Trophoblast cell (in vitro differentiated cells and primary cell): ENCODE measurements around the gene DNAH17.
A peak's percentile ranks its signal among the peaks of the same experiment; 100 is the strongest.

Experiments
- DNase-seq, 2 donors: peaks; one replicate each; pipeline ENCODE4 v3.0.0-alpha.2; 2016
- H2AFZ ChIP-seq: 2 replicates; pipeline ENCODE4 v1.6.1; 2013; ENCODE audit warnings: low read length, moderate library complexity, mild to moderate bottlenecking; ENCODE audit not compliant: insufficient read depth, poor library complexity
- H2AK5ac ChIP-seq: 2 replicates; pipeline ENCODE4 v1.6.1; 2013; ENCODE audit warnings: mild to moderate bottlenecking, low read length
- H2BK120ac ChIP-seq: 2 replicates; pipeline ENCODE4 v1.6.1; 2013; ENCODE audit warnings: low read length, mild to moderate bottlenecking, moderate library complexity; ENCODE audit not compliant: insufficient read depth, poor library complexity
- H2BK12ac ChIP-seq: 2 replicates; pipeline ENCODE4 v1.6.1; 2013; ENCODE audit warnings: mild to moderate bottlenecking, low read length, moderate library complexity
- H2BK5ac ChIP-seq: 2 replicates; pipeline ENCODE4 v1.6.1; 2013; ENCODE audit warnings: low read length, low read depth, moderate library complexity, mild to moderate bottlenecking; ENCODE audit not compliant: poor library complexity
- H3K14ac ChIP-seq: 2 replicates; pipeline ENCODE4 v1.6.1; 2013; ENCODE audit warnings: mild to moderate bottlenecking, low read length
- H3K18ac ChIP-seq: 2 replicates; pipeline ENCODE4 v1.6.1; 2013; ENCODE audit warnings: mild to moderate bottlenecking, low read length
- H3K23ac ChIP-seq: 2 replicates; pipeline ENCODE4 v1.6.1; 2013; ENCODE audit warnings: low read length
- H3K27ac ChIP-seq: 2 replicates; pipeline ENCODE4 v1.5.1; 2013; ENCODE audit warnings: low read depth, mild to moderate bottlenecking, inconsistent platforms, low read length, moderate library complexity
- H3K27me3 ChIP-seq: 2 replicates; pipeline ENCODE4 v1.6.1; 2013; ENCODE audit warnings: inconsistent platforms, mild to moderate bottlenecking, low read length, moderate library complexity; ENCODE audit not compliant: insufficient read depth
- H3K36me3 ChIP-seq, 2 experiments: 1 replicate in 1 of 2; 2 replicates in 1 of 2; pipeline ENCODE4 v1.6.1; 2013; ENCODE audit warnings: low read length in 2 of 2, mild to moderate bottlenecking in 2 of 2, moderate library complexity in 1 of 2; ENCODE audit not compliant: insufficient read depth in 2 of 2, control insufficient read depth in 1 of 2
- H3K4ac ChIP-seq: 2 replicates; pipeline ENCODE4 v1.6.1; 2013; ENCODE audit warnings: low read depth, mild to moderate bottlenecking, low read length, moderate library complexity
- H3K4me1 ChIP-seq, 2 experiments: 1 replicate in 1 of 2; 2 replicates in 1 of 2; pipeline ENCODE4 v1.6.1; 2013; ENCODE audit warnings: low read length in 2 of 2, mild to moderate bottlenecking in 2 of 2, moderate library complexity in 1 of 2; ENCODE audit not compliant: insufficient read depth in 2 of 2, control insufficient read depth in 1 of 2
- H3K4me2 ChIP-seq: 2 replicates; pipeline ENCODE4 v1.6.1; 2013; ENCODE audit warnings: inconsistent platforms, mild to moderate bottlenecking, low read length, moderate library complexity
- H3K4me3 ChIP-seq: 2 replicates; pipeline ENCODE4 v1.5.1; 2013; ENCODE audit warnings: mild to moderate bottlenecking, low read depth, low read length, inconsistent platforms
- H3K79me1 ChIP-seq: one replicate; pipeline ENCODE4 v1.6.1; 2013; ENCODE audit warnings: low read length
- H3K79me2 ChIP-seq: 2 replicates; pipeline ENCODE4 v1.6.1; 2013; ENCODE audit warnings: low read length, mild to moderate bottlenecking; ENCODE audit not compliant: control insufficient read depth, insufficient read depth, poor library complexity
- H3K9ac ChIP-seq: 2 replicates; pipeline ENCODE4 v1.6.1; 2013; ENCODE audit warnings: mild to moderate bottlenecking, low read length
- H3K9me3 ChIP-seq: 2 replicates; pipeline ENCODE4 v1.6.1; 2013; ENCODE audit warnings: low read depth, mild to moderate bottlenecking, control low read depth, inconsistent platforms, low read length; ENCODE audit not compliant: insufficient read depth
- H4K12ac ChIP-seq: 2 replicates; pipeline ENCODE4 v1.6.1; 2013; ENCODE audit warnings: low read depth, mild to moderate bottlenecking, low read length, moderate library complexity
- H4K8ac ChIP-seq: 2 replicates; pipeline ENCODE4 v1.6.1; 2013; ENCODE audit warnings: low read depth, mild to moderate bottlenecking, low read length, moderate library complexity
- H4K91ac ChIP-seq: one replicate; pipeline ENCODE4 v1.6.1; 2013; ENCODE audit warnings: low read depth, mild to moderate bottlenecking, low read length, moderate library complexity
- WGBS: extraction: QIAGEN DNeasy Blood & Tissue Kit; methylation state at CpG from one replicate; pipeline ENCODE4 v1.1.7; 2013; ENCODE audit warnings: missing lambda C conversion rate; ENCODE audit not compliant: insufficient read length, insufficient coverage; ENCODE audit errors: extremely low coverage; 5-methylcytosine and 5-hydroxymethylcytosine counted together

Gene DNAH17

DNA sequence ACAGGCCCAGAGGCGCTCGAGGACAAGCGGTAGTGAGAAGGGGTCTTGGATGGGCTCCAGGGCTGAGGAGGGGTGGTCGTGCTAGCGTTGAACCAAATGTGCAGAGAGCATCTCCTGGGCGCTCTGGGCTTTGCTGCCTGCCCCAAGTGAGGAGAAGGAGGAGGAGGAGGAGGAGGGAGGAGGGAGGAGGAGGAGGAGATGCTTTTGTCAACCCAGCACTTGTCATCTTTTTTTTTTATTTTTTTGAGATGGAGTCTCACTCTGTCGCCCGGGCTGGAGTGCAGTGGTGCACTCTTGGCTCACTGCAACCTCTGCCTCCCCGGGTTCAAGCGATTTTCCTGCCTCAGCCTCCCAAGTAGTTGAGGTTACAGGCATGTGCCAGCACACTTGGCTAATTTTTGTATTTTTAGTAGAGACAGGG is 138.9 kb downstream of the DNAH17 start:
- DNase-seq, result no peak
- H2BK5ac ChIP-seq, result no peak overlapping the region
- H3K14ac ChIP-seq, result no peak overlapping the region
- no peak overlapping the region for H4K91ac ChIP-seq
- H3K4me3 ChIP-seq, result no peak overlapping the region
- H4K12ac ChIP-seq, result no peak overlapping the region
- H3K4ac ChIP-seq, result no peak overlapping the region
- H2BK120ac ChIP-seq, result no peak overlapping the region
- no peak overlapping the region for H2BK12ac ChIP-seq
- no peak overlapping the region for H3K27ac ChIP-seq
- WGBS, result no CpG with 5 or more reads among the region's 10 CpGs
- no peaks in the 10 kb centered on the region for H3K4me1 ChIP-seq
- H3K79me1 ChIP-seq, result no peaks in the 10 kb centered on the region
- H2AK5ac ChIP-seq, result no peak overlapping the region
- no peak overlapping the region for H3K4me2 ChIP-seq
- no peaks in the 10 kb centered on the region for H3K27me3 ChIP-seq
- H3K9me3 ChIP-seq, result no peaks in the 10 kb centered on the region
- no peak overlapping the region for H3K23ac ChIP-seq
- H4K8ac ChIP-seq, result no peak overlapping the region
- H3K79me2 ChIP-seq, result no peaks in the 10 kb centered on the region
- H2AFZ ChIP-seq, result no peak overlapping the region
- H3K18ac ChIP-seq, result no peak overlapping the region
- no peak overlapping the region for H3K9ac ChIP-seq
- H3K36me3 ChIP-seq, result no peaks in the 10 kb centered on the region

DNA sequence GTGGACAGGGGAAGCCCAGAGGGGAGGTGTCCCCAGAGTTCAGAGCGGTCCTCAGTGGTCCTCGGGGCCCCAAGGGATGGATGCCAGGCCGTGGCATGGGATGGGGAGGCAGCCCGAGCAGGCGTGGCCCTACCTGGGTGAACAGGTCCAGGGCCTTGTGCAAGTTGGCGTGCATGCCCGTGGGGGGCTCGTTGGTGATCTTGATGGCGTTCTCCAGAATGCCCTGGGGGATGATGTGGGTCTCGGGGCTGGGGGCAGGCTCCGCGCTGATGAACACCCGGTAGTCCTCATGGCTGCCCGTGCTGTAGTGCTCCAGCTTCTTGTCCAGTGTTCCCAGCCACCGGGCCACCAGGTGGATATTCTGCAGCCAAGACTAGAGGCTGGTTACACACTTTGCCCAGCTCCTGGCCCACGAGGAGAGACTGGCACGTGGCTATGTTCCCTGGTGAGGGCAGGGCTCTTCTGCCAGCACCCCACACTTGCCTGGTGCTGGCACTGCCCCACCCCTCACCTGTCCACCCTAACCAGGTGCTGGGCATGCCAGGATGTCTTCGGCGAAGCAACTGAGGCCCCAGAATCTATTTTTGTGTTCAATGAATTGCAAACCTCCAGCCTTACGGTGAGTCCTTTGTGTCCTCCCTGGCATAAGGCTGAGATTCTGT is 139.6 kb downstream of the DNAH17 start:
- H3K4ac ChIP-seq, result no peak overlapping the region
- no peak overlapping the region for H3K23ac ChIP-seq
- H3K27me3 ChIP-seq, result no peaks in the 10 kb centered on the region
- H2BK12ac ChIP-seq, result no peak overlapping the region
- no peaks in the 10 kb centered on the region for H3K9me3 ChIP-seq
- peak in 1 of 2 donors; percentile 43 for DNase-seq
- no peak overlapping the region for H4K12ac ChIP-seq
- no peak overlapping the region for H3K4me2 ChIP-seq
- no peak overlapping the region for H3K18ac ChIP-seq
- H2BK5ac ChIP-seq, result no peak overlapping the region
- H3K27ac ChIP-seq, result no peak overlapping the region
- H2AK5ac ChIP-seq, result no peak overlapping the region
- no peak overlapping the region for H2BK120ac ChIP-seq
- H3K79me1 ChIP-seq, result no peaks in the 10 kb centered on the region
- H3K4me1 ChIP-seq, result no peaks in the 10 kb centered on the region
- H3K9ac ChIP-seq, result no peak overlapping the region
- H4K8ac ChIP-seq, result no peak overlapping the region
- no CpG with 5 or more reads among the region's 20 CpGs for WGBS
- no peak overlapping the region for H3K4me3 ChIP-seq
- no peak overlapping the region for H2AFZ ChIP-seq
- H3K79me2 ChIP-seq, result no peaks in the 10 kb centered on the region
- H3K36me3 ChIP-seq, result no peaks in the 10 kb centered on the region
- H3K14ac ChIP-seq, result no peak overlapping the region
- no peak overlapping the region for H4K91ac ChIP-seq

DNA sequence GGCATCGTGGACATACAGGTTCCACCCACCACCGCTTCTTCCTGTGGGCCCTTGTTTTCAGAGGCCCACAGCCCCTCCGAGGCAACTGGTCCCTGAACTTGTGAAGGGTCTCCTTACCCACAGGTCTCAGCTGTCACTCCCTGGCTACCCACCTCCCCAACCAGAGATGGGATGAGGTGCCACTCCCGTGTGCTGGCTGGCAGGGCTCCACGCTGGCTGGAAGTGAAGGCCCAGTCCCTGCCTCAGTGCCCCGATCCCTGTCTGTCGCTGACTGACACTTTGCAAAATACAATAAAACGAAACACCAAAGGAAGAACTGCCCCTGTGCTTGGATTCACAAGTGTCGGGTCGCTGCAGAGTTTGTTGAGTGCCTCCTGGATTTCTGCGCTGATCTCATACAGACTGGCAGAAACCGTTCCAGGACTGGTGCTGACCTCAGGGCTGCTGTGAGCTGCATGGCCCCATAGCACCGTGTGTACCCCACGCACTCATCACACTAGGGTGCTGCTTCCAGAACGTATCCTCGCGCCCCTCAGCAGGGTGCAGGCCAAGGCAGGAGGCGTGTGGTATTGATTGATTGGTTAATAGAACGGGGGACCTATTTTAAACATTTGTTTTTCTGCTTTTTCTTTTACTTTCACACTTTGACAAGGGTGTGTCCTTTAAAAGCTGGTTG is 141.7 kb downstream of the DNAH17 start:
- Histone ChIP-seq H3K79me1 (no peaks in the 10 kb centered on the region), H2AK5ac (no peak overlapping the region), H3K9ac (no peak overlapping the region), H3K14ac (no peak overlapping the region), H3K23ac (no peak overlapping the region), H3K4me3 (no peak overlapping the region), H4K8ac (no peak overlapping the region), H3K36me3 (no peaks in the 10 kb centered on the region), H2BK12ac (no peak overlapping the region), H4K12ac (no peak overlapping the region), H3K4me2 (no peak overlapping the region), H3K9me3 (no peaks in the 10 kb centered on the region), H3K27me3 (no peaks in the 10 kb centered on the region), H2AFZ (no peak overlapping the region), H2BK120ac (no peak overlapping the region), H4K91ac (no peak overlapping the region), H3K4me1 (no peaks in the 10 kb centered on the region), H3K4ac (no peak overlapping the region), H3K18ac (no peak overlapping the region), H3K27ac (no peak overlapping the region), H2BK5ac (no peak overlapping the region), H3K79me2 (no peaks in the 10 kb centered on the region)
- DNase-seq, result no peak
- WGBS, result no CpG with 5 or more reads among the region's 19 CpGs

DNA sequence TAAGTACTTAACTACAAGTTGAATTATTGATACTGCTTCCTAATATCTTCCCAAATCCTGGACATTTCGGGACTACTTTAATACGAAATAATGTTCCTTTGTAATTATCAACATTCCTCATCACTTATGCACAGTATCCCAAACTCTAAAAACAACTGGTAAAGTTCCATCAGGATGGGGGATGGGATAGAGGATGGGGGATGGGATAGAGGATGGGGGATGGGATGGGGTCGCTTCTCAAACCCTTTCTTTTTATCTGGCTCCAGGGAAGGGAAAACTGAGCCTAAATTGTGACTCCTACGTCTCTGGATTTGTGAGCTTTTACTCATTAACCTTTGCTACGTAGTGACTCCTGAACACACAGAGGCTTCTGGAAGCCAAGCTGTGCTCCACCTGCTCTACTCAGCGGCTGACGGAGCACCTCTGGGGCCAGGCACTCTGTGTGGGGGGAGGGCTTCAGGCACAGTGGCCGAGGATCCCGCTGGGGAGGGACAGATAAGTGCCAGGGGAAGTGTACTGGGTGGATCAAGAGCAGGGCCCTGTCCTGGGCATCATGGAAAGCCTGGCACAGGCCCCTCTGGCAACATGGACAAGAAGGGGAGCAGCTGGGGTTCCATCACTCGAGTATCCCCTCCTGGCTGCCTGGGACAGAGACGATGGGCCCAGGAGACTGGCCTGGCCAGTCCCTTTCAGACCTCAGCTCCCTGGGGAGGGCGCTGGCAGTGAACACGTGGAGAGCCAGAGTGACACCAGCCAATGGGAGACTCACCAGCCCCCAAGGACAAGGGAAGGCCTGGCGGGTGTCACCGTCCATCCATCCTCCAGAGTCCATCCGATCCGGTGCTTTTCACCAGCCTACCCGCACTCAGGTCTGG is 142.5 kb downstream of the DNAH17 start:
- Histone ChIP-seq H4K8ac (no peak overlapping the region), H3K4ac (no peak overlapping the region), H3K4me2 (no peak overlapping the region), H3K36me3 (peaks cover 3 to 4% of the 10 kb centered on the region in 2 experiments), H3K18ac (no peak overlapping the region), H3K4me1 (no peaks in the 10 kb centered on the region), H2AK5ac (no peak overlapping the region), H2AFZ (no peak overlapping the region), H4K12ac (no peak overlapping the region), H2BK120ac (no peak overlapping the region), H3K14ac (no peak overlapping the region), H3K9ac (no peak overlapping the region), H3K9me3 (no peaks in the 10 kb centered on the region), H3K23ac (no peak overlapping the region), H4K91ac (no peak overlapping the region), H3K27me3 (no peaks in the 10 kb centered on the region), H3K4me3 (no peak overlapping the region), H3K27ac (no peak overlapping the region), H3K79me2 (no peaks in the 10 kb centered on the region), H2BK5ac (no peak overlapping the region), H3K79me1 (no peaks in the 10 kb centered on the region), H2BK12ac (no peak overlapping the region)
- no CpG with 5 or more reads among the region's 18 CpGs for WGBS
- DNase-seq, result no peak
